Skeletal muscle satellite cell (primary cell): Measurements from ENCODE around the gene BBS1.
"Not testable (repeated sequence)": the region's sequence is repeated elsewhere in the genome, so short reads cannot be mapped to it uniquely, and the experiment has no call there.

Experiments used
- H3K27me3 ChIP-seq: 2 replicates; pipeline ENCODE4 v1.7.0; 2013; ENCODE audit warnings: low read length; ENCODE audit not compliant: control insufficient read depth, insufficient read depth
- H3K36me3 ChIP-seq: 2 replicates; pipeline ENCODE4 v1.7.0; 2013; ENCODE audit warnings: mild to moderate bottlenecking, control low read depth, low read length; ENCODE audit not compliant: insufficient read depth
- H3K4me1 ChIP-seq: 2 replicates; pipeline ENCODE4 v1.7.0; 2013; ENCODE audit warnings: low read length; ENCODE audit not compliant: control insufficient read depth, insufficient read depth
- H3K4me2 ChIP-seq: 2 replicates; pipeline ENCODE4 v1.7.0; 2013; ENCODE audit warnings: mild to moderate bottlenecking, low read length
- H3K4me3 ChIP-seq: 2 replicates; pipeline ENCODE4 v1.7.0; 2013; ENCODE audit warnings: low read length
- H3K9ac ChIP-seq: 2 replicates; pipeline ENCODE4 v1.7.0; 2013; ENCODE audit warnings: mild to moderate bottlenecking, low read depth, low read length, moderate library complexity
- H3K9me3 ChIP-seq: replicated peaks from 2 replicates; pipeline ENCODE4 v1.7.0; 2013; ENCODE audit warnings: mild to moderate bottlenecking, control low read depth, low read length

Gene BBS1

DNA sequence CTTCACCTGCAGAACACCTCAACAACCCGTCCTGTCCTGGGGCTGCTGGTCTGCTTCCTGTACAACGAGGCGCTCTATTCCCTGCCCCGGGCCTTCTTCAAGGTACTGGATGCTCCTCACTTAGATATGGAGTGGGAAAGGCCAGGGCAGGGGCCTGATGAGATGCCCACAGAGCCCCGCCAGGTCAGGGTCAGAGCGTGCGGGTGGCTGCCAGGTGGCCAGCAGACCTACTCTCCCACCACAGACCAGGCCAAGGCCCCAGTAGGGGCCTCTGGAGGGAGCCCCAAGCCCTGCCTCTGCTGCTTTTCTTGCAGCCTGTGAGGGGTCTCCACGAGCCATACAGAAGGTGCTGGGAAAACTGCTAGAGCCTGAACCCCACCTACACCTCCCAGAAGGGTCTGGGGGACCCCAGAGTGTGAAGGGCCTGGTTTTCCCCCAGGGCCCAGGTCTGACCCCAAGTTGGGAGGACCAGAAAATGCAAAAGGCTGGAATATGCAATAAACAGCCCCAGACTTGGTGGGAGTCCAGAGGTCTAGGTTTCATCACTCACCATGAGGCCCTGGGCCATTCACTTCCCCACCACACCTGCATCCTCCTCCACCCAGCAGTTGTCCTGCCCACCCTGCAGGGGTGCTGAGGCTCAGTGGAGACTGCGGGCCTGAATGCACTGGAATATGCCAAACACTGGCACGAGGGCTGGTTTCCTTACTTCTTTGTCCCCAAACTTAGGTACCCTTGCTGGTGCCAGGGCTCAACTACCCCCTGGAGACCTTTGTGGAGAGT is 20.7 kb downstream of the BBS1 start:
- Histone ChIP-seq H3K4me3 (no peak overlapping the region), H3K9me3 (no peaks in the 10 kb centered on the region), H3K27me3 (no peaks in the 10 kb centered on the region), H3K36me3 (no peaks in the 10 kb centered on the region), H3K4me2 (no peak overlapping the region), H3K9ac (no peak overlapping the region), H3K4me1 (no peaks in the 10 kb centered on the region)

DNA sequence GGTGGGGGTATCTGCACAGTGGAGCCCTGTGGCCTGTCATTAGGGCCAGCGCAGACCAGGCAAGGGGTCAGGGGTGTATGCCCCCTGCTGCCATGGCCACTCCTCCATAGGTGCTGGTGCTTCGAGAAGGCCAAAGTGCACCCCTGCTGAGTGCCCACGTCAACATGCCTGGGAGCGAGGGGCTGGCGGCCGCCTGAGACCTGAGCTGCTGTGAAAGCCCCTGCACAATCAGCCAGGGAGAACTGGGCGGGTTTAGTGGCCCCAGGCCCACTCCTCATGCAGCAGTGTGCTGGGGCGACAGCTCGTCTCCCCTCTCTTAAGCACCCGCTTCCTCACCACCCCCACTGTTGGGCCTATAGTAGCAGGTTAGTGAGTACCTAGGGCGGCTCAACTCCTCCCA is 21.4 kb downstream of the BBS1 start:
- Histone ChIP-seq H3K27me3 (no peaks in the 10 kb centered on the region), H3K4me3 (no peak overlapping the region), H3K4me2 (no peak overlapping the region), H3K9ac (no peak overlapping the region), H3K9me3 (no peaks in the 10 kb centered on the region), H3K4me1 (no peaks in the 10 kb centered on the region), H3K36me3 (no peaks in the 10 kb centered on the region)

DNA sequence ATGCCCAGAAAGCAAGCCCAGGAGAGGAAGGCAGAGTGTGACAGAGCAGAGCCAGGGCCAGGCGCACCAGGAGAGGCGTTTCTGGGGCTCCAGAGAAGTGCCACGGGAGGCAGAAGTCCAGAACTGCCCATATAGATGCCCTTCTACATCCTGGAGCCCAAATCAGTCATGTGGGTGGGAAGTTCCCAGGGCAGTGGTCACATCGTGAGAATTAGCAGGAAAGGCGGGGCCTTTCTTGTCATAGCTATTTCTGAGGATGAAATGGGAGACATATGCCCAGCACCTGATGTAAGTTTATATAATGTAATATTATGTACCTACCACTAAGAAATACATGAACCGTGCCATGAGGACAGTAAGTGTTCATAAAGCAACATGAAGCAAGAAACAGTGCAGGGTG is 22.3 kb downstream of the BBS1 start:
- Histone ChIP-seq H3K36me3 (no peaks in the 10 kb centered on the region), H3K4me1 (no peaks in the 10 kb centered on the region), H3K27me3 (no peaks in the 10 kb centered on the region), H3K4me2 (no peak overlapping the region), H3K9ac (no peak overlapping the region), H3K4me3 (no peak overlapping the region), H3K9me3 (no peaks in the 10 kb centered on the region)

DNA sequence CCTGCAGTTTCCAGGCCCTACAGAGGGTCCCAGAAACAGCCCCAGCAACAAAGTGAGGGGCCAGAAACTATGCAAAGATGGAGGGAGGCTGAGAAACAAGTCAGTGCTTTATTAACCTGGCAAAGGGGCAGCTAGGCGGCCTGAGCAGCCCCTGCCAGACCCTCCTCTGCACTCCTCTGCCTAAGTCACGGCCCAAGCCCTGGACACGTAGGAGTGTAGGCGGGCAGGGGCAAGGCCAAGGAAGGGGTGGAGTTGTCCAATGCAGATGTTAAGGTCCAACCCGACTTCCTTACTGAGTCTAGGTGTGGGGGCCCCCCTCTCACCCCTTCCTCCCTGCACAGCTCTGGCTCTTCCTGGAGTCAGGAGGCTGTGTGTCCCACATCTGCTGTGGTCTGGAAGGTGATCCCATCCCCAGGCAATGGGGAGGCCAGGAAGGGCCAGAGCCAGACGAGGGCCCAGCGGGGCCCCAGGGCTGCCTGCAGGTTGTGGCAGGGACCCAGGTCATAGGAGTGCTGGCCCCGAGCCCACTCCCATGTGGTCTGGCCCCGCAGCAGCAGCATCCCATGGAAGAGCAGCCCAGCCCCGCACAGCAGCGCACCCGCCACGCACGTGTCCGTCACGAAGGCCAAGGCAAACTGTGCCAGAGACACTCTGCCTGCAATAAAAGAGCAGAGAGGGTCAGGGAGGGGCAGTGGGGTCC is 28.9 kb downstream of the BBS1 start:
- Histone ChIP-seq H3K4me1 (peaks cover 7% of the 10 kb centered on the region), H3K36me3 (peaks cover 8% of the 10 kb centered on the region), H3K9me3 (no peaks in the 10 kb centered on the region), H3K9ac (no peak overlapping the region), H3K4me2 (no peak overlapping the region), H3K27me3 (no peaks in the 10 kb centered on the region), H3K4me3 (no peak overlapping the region)

DNA sequence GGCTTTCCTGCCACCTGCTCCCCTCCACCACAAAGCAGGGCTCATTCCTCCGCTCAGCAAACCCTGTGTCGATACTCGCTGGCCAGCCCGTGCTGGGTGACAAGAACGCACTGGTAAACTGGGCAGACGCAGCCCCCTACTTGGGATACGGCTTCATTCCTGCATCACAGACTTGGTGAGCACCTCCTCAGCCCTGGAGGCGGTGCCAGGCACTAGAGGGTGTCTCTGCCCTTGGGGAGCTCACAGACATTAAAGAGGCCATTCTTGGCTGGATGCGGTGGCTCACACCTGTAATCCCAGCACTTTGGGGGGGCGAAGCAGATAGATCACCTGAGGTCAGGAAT is 29.4 kb downstream of the BBS1 start:
- Histone ChIP-seq H3K36me3 (peaks cover 8% of the 10 kb centered on the region), H3K27me3 (no peaks in the 10 kb centered on the region), H3K4me3 (no peak overlapping the region), H3K9ac (no peak overlapping the region), H3K9me3 (no peaks in the 10 kb centered on the region), H3K4me1 (peaks cover 7% of the 10 kb centered on the region), H3K4me2 (no peak overlapping the region)

DNA sequence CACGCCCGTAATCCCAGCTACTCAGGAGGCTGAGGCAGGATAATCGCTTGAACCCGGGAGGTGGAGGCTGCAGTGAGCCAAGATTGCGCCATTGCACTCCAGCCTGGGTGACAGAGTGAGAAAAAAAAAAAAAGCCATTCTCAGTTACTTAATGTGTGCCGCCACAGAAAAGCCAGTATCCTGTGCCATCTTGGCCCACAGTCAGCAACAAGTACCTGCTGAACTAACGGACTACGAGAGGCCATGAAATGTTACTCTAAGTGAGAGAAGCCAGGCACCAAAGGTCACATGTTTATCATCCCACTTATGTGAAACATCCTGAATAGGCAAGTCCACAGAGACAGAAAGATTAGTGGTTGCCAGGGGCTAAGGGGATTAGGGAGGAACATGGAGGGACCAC is 30.2 kb downstream of the BBS1 start:
- H3K27me3 ChIP-seq, H3K9me3 ChIP-seq, H3K9ac ChIP-seq, H3K4me3 ChIP-seq, H3K36me3 ChIP-seq, H3K4me2 ChIP-seq: not testable (repeated sequence)
- H3K4me1 ChIP-seq, result peaks cover 12% of the 10 kb centered on the region

DNA sequence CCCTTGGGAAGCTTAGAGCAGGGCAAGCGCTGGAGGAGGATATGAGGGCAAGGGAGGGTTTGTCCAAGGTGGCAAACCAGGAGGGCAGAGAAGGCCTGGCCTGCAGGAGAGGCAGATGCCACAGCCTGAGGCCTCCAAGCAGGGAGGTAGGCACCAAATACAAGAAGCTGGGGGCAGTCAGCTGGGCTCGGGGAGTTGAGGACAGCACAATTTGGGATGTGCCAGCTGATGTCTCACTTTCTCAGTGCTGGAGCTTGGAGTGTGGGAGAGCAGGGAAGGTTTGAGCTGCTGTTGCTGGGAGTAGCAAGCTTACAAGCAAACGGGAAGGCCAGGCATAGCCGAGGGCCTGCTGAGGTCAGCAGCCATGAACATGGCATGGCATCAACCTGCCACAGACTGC is 31.5 kb downstream of the BBS1 start:
- Histone ChIP-seq H3K36me3 (peaks cover 8% of the 10 kb centered on the region), H3K4me1 (peaks cover 17% of the 10 kb centered on the region), H3K4me2 (no peak overlapping the region), H3K27me3 (no peaks in the 10 kb centered on the region), H3K9me3 (no peaks in the 10 kb centered on the region), H3K4me3 (no peak overlapping the region), H3K9ac (no peak overlapping the region)

DNA sequence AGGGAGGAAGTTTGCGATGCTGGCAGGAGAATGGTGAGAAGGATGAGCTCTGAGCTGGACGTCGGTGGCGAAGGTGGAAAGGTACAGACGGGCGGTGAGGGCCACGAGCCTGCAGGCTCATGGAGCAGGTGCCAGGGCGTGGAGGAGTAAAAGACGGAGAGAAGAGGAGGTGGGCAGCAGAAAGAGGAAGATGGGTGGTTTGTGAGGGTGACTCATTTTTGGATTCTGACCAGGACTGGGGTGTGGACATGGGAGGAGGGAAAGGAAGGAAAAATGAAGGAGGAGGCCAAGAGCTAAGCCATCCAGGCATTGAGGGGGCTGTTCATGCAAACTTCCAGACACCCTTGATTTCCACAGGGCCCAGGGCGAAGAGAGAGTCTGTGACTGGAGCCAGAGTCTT is 31.9 kb downstream of the BBS1 start:
- Histone ChIP-seq H3K4me2 (no peak overlapping the region), H3K27me3 (no peaks in the 10 kb centered on the region), H3K4me1 (peaks cover 17% of the 10 kb centered on the region), H3K4me3 (no peak overlapping the region), H3K9ac (no peak overlapping the region), H3K9me3 (no peaks in the 10 kb centered on the region), H3K36me3 (peaks cover 8% of the 10 kb centered on the region)

DNA sequence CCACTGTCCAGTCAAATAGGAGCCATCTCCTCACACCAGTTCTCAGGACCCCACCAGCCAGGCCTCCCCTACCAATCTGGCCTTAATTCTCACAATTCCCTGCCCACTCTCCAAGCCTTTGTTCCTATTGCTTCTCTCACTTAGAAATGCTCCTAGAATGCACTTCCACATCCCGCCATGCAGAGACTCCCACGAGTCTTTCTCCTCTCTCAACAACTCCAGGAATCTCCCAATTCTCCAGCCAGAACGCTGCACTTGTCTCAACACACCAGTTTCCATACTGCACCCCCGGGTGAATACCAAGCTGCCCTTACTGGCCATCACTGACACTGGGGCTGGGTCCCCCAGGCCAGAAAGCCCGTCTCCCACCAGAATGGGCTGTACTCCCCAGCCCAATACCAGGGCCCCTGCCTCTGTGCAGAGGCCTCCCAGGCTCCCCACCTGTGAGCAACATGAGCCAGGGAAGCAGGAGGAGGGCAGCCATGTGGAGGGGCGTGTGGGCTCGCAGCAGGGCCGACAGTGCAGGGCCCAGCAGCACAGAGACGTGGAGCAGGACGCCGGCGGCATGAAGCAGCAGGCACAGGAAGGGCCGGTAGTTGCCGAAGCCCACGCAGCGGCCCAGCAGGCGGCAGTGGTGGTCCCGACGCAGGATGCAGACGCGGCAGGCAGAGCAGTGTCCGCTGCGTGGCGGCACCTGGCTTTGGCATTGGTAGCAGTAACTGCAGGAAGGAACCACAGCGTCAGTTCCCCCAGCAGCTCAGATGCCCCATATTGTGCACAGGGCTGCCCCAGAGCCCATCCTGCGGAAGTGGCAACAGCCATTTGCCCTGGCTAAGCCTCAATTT is 33.0 kb downstream of the BBS1 start:
- H3K4me1 ChIP-seq, result peaks cover 17% of the 10 kb centered on the region
- no peak overlapping the region for H3K9ac ChIP-seq
- no peak overlapping the region for H3K4me2 ChIP-seq
- no peak overlapping the region for H3K4me3 ChIP-seq
- H3K27me3 ChIP-seq, result peaks cover 9% of the 10 kb centered on the region
- H3K36me3 ChIP-seq, result peaks cover 8% of the 10 kb centered on the region
- H3K9me3 ChIP-seq, result no peaks in the 10 kb centered on the region

DNA sequence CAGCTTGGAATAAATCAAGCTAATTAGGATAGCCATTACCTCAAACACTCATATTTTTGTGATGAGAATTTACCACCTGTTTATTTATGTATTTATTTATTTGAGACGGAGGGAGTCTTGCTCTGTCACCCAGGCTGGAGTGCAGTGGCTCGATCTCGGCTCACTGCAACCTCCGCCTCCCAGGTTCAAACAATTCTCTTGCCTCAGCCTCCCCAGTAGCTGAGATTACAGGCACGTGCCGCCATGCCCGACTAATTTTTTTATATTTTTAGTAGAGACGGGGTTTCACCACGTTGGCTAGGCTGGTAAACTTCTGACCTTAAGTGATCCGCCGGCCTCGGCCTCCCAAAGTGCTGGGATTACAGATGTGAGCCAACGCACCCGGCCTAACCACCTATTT is 34.5 kb downstream of the BBS1 start:
- H3K4me1 ChIP-seq, result peaks cover 17% of the 10 kb centered on the region
- H3K27me3 ChIP-seq, result peaks cover 17% of the 10 kb centered on the region
- H3K9ac ChIP-seq, result peak overlapping the region; percentile 89
- peak overlapping the region; percentile 78 for H3K4me2 ChIP-seq
- H3K36me3 ChIP-seq, H3K9me3 ChIP-seq: not testable (repeated sequence)
- H3K4me3 ChIP-seq, result peak overlapping the region; percentile 83

DNA sequence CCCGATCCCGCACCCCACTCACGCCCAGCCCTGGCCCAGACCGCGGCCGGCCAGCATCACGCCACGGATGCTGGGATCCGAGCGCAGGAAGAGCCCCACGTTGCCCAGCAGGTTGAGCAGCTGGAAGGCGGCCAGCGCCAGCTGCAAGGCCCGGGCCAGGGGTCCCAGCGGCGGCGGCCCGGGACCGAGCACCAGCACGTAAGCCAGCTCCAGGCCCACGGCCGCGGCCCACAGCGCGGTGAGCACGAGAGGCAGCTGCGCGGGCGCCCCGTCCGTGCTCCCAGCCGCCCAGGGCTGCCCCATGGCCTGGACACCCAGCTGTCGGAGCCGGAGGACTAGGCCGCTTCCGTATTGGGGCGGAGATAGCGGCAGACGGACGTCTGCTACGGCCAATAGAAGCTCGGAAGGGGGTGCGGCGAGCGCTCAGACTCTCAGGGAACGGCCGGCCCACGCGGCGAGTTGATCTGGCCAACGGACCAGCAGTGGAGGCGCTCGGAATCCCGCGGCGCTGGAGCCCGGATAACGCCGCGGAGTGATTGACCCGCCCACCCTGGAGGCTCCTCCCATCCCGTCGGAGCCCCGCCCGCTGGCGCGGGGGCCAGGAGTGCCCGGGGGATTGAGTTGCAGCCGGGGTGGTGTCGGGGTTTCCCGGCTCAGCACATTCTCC is 35.4 kb downstream of the BBS1 start, which contains the start of gene ZDHHC24:
ZDHHC24 (minus strand) TSS at position 348 of the 667 bp plus-strand sequence; CDS start at position 303, 45 bp downstream.
- Histone ChIP-seq H3K4me3 (peak within 1 kb of the TSS; percentile 83), H3K4me1 (peaks cover 17% of the 10 kb centered on the region), H3K9me3 (no peaks in the 10 kb centered on the region), H3K27me3 (peaks cover 26% of the 10 kb centered on the region), H3K36me3 (no peaks in the 10 kb centered on the region), H3K9ac (peak within 1 kb of the TSS; percentile 89), H3K4me2 (peak within 1 kb of the TSS; percentile 78)
